K562 (cell line): ENCODE results near the gene AIFM1. TPM values are rescaled to one million over a fixed set of nuclear protein-coding genes. Genes with fewer than 3 reads are reported as not detected.

Experiments
- ATAC-seq: fragments of 200-7000 bp; cut with Tn5 transposase; 3 replicates; pipeline ENCODE4 v1.9.1; 2020; ENCODE audit warnings: moderate library complexity
- BruUV-seq: library from RNA; stranded (reverse); fragments of 400-500 nt; replicated peaks from 2 replicates; lab custom pipeline; 2021; lab: Mats Ljungman, UMichigan
- CTCF ChIA-PET: fragments of 300-600 bp; formaldehyde crosslinking; extraction: SDS; loops from one replicate; lab custom pipeline; 2021; ENCODE audit warnings: low intra/inter-chr PET ratio; lab: Yijun Ruan, JAX
- POLR2A ChIA-PET: fragments of 300-600, 350-650 bp; sonication (Branson Sonifier 250); formaldehyde crosslinking; extraction: SDS; loops from one replicate; lab custom pipeline; 2021; ENCODE audit warnings: antibody characterized with exemption, inconsistent platforms; lab: Yijun Ruan, JAX
- DNase-seq, 4 experiments: peaks; one replicate each; pipeline versions ENCODE4 v3.0.0 to v3.0.0-alpha.2; 2011 to 2018; ENCODE audit warnings: low spot score in 3 of 4, mixed read lengths in 3 of 4; ENCODE audit errors: extremely low read depth in 1 of 4
- FAIRE-seq: peaks from 2 replicates; lab custom pipeline; 2011; peaks lifted over from hg19 to GRCh38; lab: Jason Lieb, UNC
- H2AFZ ChIP-seq: 2 replicates; pipeline ENCODE4 v1.6.0; 2011; ENCODE audit warnings: low read depth, low read length, control low read depth, inconsistent platforms
- H3K27ac ChIP-seq: fragments of 200-600 bp; 3 replicates; pipeline ENCODE4 v1.8.0; 2011; ENCODE audit warnings: low read depth, mild to moderate bottlenecking, control low read depth, inconsistent platforms, low read length, moderate library complexity, mixed read lengths; ENCODE audit errors: extremely low read depth
- H3K27me3 ChIP-seq, 2 experiments: fragments of 300-600 bp in 1 of 2; 2 replicates in 1 of 2; 3 replicates in 1 of 2; pipeline versions ENCODE4 v1.6.0 to v1.8.0; 2011; ENCODE audit warnings: inconsistent platforms in 2 of 2, low read length in 2 of 2, mild to moderate bottlenecking in 1 of 2, mixed read lengths in 1 of 2, moderate library complexity in 1 of 2; ENCODE audit not compliant: control insufficient read depth in 2 of 2, insufficient read depth in 2 of 2
- H3K36me3 ChIP-seq: fragments of 300-600 bp; 3 replicates; pipeline ENCODE4 v1.8.0; 2011; ENCODE audit warnings: mild to moderate bottlenecking, low read length, inconsistent platforms; ENCODE audit not compliant: control insufficient read depth, insufficient read depth
- H3K4me1 ChIP-seq, 2 experiments: fragments of 200-600 bp in 1 of 2; replicated peaks in 1 of 2; 2 replicates in 1 of 2; 3 replicates in 1 of 2; pipeline versions ENCODE4 v1.5.1 to v1.8.0; 2011; ENCODE audit warnings: inconsistent platforms in 2 of 2, low read length in 2 of 2, mild to moderate bottlenecking in 1 of 2, mixed read lengths in 1 of 2, moderate library complexity in 1 of 2; ENCODE audit not compliant: control insufficient read depth in 2 of 2, insufficient read depth in 2 of 2
- H3K4me2 ChIP-seq: 2 replicates; pipeline ENCODE4 v1.6.1; 2011; ENCODE audit warnings: low read length, control low read depth, inconsistent platforms, mixed read lengths; ENCODE audit not compliant: insufficient read depth
- H3K4me3 ChIP-seq: fragments of 200-600 bp; sonication (generic), shearing (Covaris generic); 2 replicates; pipeline ENCODE4 v1.5.1; 2016; ENCODE audit warnings: control low read depth, inconsistent platforms
- H3K79me2 ChIP-seq: fragments of 200-600 bp; 3 replicates; pipeline ENCODE4 v1.8.0; 2011; ENCODE audit warnings: low read length, inconsistent platforms; ENCODE audit not compliant: control insufficient read depth, insufficient read depth
- H3K9ac ChIP-seq, 2 experiments: 2 replicates each; pipeline versions ENCODE4 v1.6.0 to v1.6.1; 2011; ENCODE audit warnings: low read depth in 2 of 2, low read length in 2 of 2, control low read depth in 1 of 2, inconsistent platforms in 1 of 2, mild to moderate bottlenecking in 1 of 2, mixed read lengths in 1 of 2; ENCODE audit not compliant: insufficient read depth in 1 of 2
- H3K9me1 ChIP-seq: one replicate; pipeline ENCODE4 v1.6.0; 2011; ENCODE audit warnings: inconsistent platforms, mild to moderate bottlenecking, low read length, moderate library complexity; ENCODE audit not compliant: control insufficient read depth, insufficient read depth
- H3K9me3 ChIP-seq: replicated peaks from 2 replicates; pipeline ENCODE4 v1.5.1; 2011; ENCODE audit warnings: low read depth, low read length, inconsistent platforms; ENCODE audit not compliant: control insufficient read depth, insufficient read depth
- H4K20me1 ChIP-seq: replicated peaks from 2 replicates; pipeline ENCODE4 v1.6.1; 2011; ENCODE audit warnings: low read length, inconsistent platforms, mixed read lengths; ENCODE audit not compliant: control insufficient read depth, insufficient read depth
- AFF4 ChIP-seq: sonication (generic); formaldehyde crosslinking; IDR thresholded peaks from 2 replicates; pipeline ENCODE4 v1.8.0; 2023; ENCODE audit warnings: mild to moderate bottlenecking, missing genetic modification reagents
- CHD4 ChIP-seq: fragments of 200-600 bp; sonication (generic); IDR thresholded peaks from 3 replicates; pipeline ENCODE4 v1.6.1; 2012; ENCODE audit warnings: low read depth, mild to moderate bottlenecking, mixed read lengths, low read length, inconsistent platforms; ENCODE audit not compliant: insufficient read depth, insufficient replicate concordance, poor library complexity, severe bottlenecking
- E2F1 ChIP-seq: sonication (generic); formaldehyde crosslinking; IDR thresholded peaks from 2 replicates; pipeline ENCODE4 v1.8.1; 2023; ENCODE audit warnings: mild to moderate bottlenecking, missing genetic modification reagents, moderate library complexity
- E2F6 ChIP-seq, 2 experiments: IDR thresholded peaks; 2 replicates each; pipeline ENCODE4 v1.6.1; 2011; ENCODE audit warnings: borderline replicate concordance in 1 of 2, control low read depth in 1 of 2, low read depth in 1 of 2, low read length in 1 of 2, mild to moderate bottlenecking in 1 of 2, mixed read lengths in 1 of 2, moderate library complexity in 1 of 2; ENCODE audit not compliant: insufficient read depth in 1 of 2, insufficient read length in 1 of 2, poor library complexity in 1 of 2, severe bottlenecking in 1 of 2; ENCODE audit errors: extremely low read depth in 1 of 2
- FOXJ2 ChIP-seq: fragments of 200-800 bp; sonication (Bioruptor generic); IDR thresholded peaks from 2 replicates; pipeline ENCODE4 v1.6.1; 2016; ENCODE audit warnings: missing genetic modification characterization, missing compliant biosample characterization
- MCM7 ChIP-seq, 2 experiments: fragments of 450-650 bp; IDR thresholded peaks; 2 replicates each; pipeline ENCODE4 v1.6.1; 2016 to 2018
- TOE1 ChIP-seq, 2 experiments: fragments of 450-650 bp in 1 of 2; sonication (generic) in 1 of 2; formaldehyde crosslinking in 1 of 2; IDR thresholded peaks; 2 replicates each; pipeline versions ENCODE4 v1.7.1 to v1.8.0; 2016 to 2022; ENCODE audit warnings: borderline replicate concordance in 2 of 2, mild to moderate bottlenecking in 2 of 2, antibody characterized with exemption in 1 of 2, inconsistent platforms in 1 of 2, low read depth in 1 of 2, missing genetic modification reagents in 1 of 2, moderate library complexity in 1 of 2
- ZNF398 ChIP-seq: fragments of 250-450 bp; sonication (Bioruptor Pico); IDR thresholded peaks from 2 replicates; pipeline ENCODE4 v1.8.0; 2021; ENCODE audit warnings: moderate library complexity, mild to moderate bottlenecking, inconsistent platforms
- ZNF584 ChIP-seq: fragments of 200-800 bp; sonication (Bioruptor generic); IDR thresholded peaks from 2 replicates; pipeline ENCODE4 v1.6.1; 2016; ENCODE audit warnings: low read depth, mild to moderate bottlenecking, missing genetic modification characterization, missing compliant biosample characterization
- WGBS: fragments of 100-300 bp; shearing (Covaris generic); methylation state at CpG from one replicate; pipeline ENCODE4 v1.1.6; 2016; ENCODE audit warnings: low coverage, mixed read lengths; ENCODE audit not compliant: insufficient coverage; ENCODE audit errors: missing lambda C conversion rate; 5-methylcytosine and 5-hydroxymethylcytosine counted together
- in situ Hi-C: fragments of 300-500 bp; cut with MboI; formaldehyde crosslinking; loops from 4 replicates; pipeline ENCODE4 v1.15.0; 2018; ENCODE audit warnings: inconsistent platforms, mixed read lengths
- intact Hi-C: fragments of 100-400 bp; cut with micrococcal nuclease; formaldehyde crosslinking; loops from 2 replicates; pipeline ENCODE4 v1.14.2; 2022
- polyA plus RNA-seq, 8 experiments: library from polyadenylated mRNA; depleted of rRNA in 4 of 8; stranded (reverse) in 5 of 8; unstranded in 3 of 8; fragments of >200 nt; fragmentation: Nextera tagmentation in 2 of 8; fragmentation: Illumina TruSeq in 1 of 8; extraction: Ambion mirVana in 2 of 8; extraction: Trizol in 1 of 8; gene quantifications; 2 replicates each; pipeline versions ENCODE4 v1.2.1 to v1.2.3, GENCODE V29; 2011 to 2014; ENCODE audit warnings: inconsistent platforms in 1 of 8, missing spikeins in 1 of 8
- total RNA-seq, 7 experiments: library from RNA; depleted of rRNA in 6 of 7; stranded (reverse); fragments of >200 nt in 6 of 7; fragmentation: Illumina TruSeq in 2 of 7; extraction: Trizol in 2 of 7; gene quantifications; 2 replicates each; pipeline versions ENCODE4 v1.2.1 to v1.2.3, GENCODE V29; 2011 to 2021; ENCODE audit warnings: low replicate concordance in 1 of 7

The AIFM1 gene
- total and polyA plus RNA-seq, 9 of the 15 experiments (the other 6 are each of a cell fraction or from before 2014, with no cell fraction given) = 51.0 to 117 (median 91.2) TPM

- Histone ChIP-seq H3K27me3 (0 out of 5 replicates have a peak, but pooled peaks cover 0 to under 1% of the 10 kb centered on the region in 2 experiments), H3K4me2 (peak overlapping the region; percentile 23; the same call in 1 of the 2 replicates), H3K9ac (peak overlapping the region; percentile 1 to 41; a peak in 2 of 4 replicates), H3K79me2 (no peaks in the 10 kb centered on the region), H3K9me1 (peaks cover 4% of the 10 kb centered on the region), H3K4me1 (peaks cover 11 to 22% of the 10 kb centered on the region in 2 experiments; a peak in 4 of 5 replicates), H3K36me3 (no peaks in the 10 kb centered on the region), H3K9me3 (no peaks in the 10 kb centered on the region), H2AFZ (peak overlapping the region; percentile 32; the same call in 1 of the 2 replicates), H3K4me3 (no peak overlapping the region), H4K20me1 (peaks cover 11% of the 10 kb centered on the region), H3K27ac (peak overlapping the region; percentile 57; the same call in 2 of the 3 replicates)
- FAIRE-seq (no peak), ATAC-seq (peak; percentile 33), DNase-seq (peak in 2 of 4 experiments; percentile 21 to 26)
- BruUV-seq = no TSS peak
- in situ Hi-C loops (no loop called here), intact Hi-C loops (no loop called here)
- ChIA-PET CTCF (no interaction called here), POLR2A (interaction anchor here (1.0 kb wide), 1 partner anchor 12 kb away, joined by 4 read pairs; no protein-coding TSS in a partner anchor)
- 22% methylated on average over 5 of the region's 5 CpGs for WGBS
- TF ChIP-seq CHD4 (no peak), ZNF398 (CRISPR knock-in tag) (no peak), E2F6 (IDR thresholded peaks at IDR 0.05; ENCODE audit: borderline replicate concordance in 1 of 2, extremely low read depth in 1 of 2, insufficient read depth in 1 of 2, insufficient read length in 1 of 2, low read depth in 1 of 2, low read length in 1 of 2, poor library complexity in 1 of 2, severe bottlenecking in 1 of 2) (peak in 1 of 2 experiments; percentile 8), ZNF584 (CRISPR knock-in tag) (no peak), AFF4 (CRISPR knock-in tag) (no peak), TOE1 (IDR thresholded peaks at IDR 0.05; ENCODE audit: borderline replicate concordance) (no peak), TOE1 (CRISPR knock-in tag; IDR thresholded peaks at IDR 0.05; ENCODE audit: borderline replicate concordance, low read depth) (no peak), FOXJ2 (tag) (peak; percentile 20; the same call in 1 of the 2 replicates), E2F1 (no peak), MCM7 (IDR thresholded peaks at IDR 0.05) (no peak)
Measured at GRCh38 chrX:130179170-130179569, 13.5 kb upstream of the AIFM1 start.
